GM12875 (cell line): ENCODE measurements around the gene PRDM13.

Experiments used
- H3K4me3 ChIP-seq: one replicate; pipeline ENCODE4 v1.5.1; 2011; ENCODE audit warnings: low read depth, low read length, control low read depth
- CTCF ChIP-seq: IDR thresholded peaks from 2 replicates; pipeline ENCODE4 v1.5.1; 2011; ENCODE audit warnings: low read depth, mild to moderate bottlenecking, control low read depth, inconsistent platforms, low read length, moderate library complexity, borderline replicate concordance; ENCODE audit not compliant: insufficient read depth

Gene PRDM13

GRCh38 chr6:99609905-99610489 lies 3.4 kb downstream of the PRDM13 start:
- no peak for TF ChIP-seq CTCF
- H3K4me3 ChIP-seq: no peak overlapping the region

GRCh38 chr6:99611148-99611547 lies 4.5 kb downstream of the PRDM13 start:
- TF ChIP-seq CTCF: no peak

GRCh38 chr6:99612551-99613408 lies 6.1 kb downstream of the PRDM13 start:
- no peak for TF ChIP-seq CTCF
- H3K4me3 ChIP-seq: peak overlapping the region; percentile 47

More at GRCh38 chr6:99611148-99611547, 4.5 kb downstream of the PRDM13 start:
- H3K4me3 ChIP-seq: no peak overlapping the region

GRCh38 chr6:99613409-99613704 lies 6.7 kb downstream of the PRDM13 start:
- peak; percentile 77 for TF ChIP-seq CTCF

GRCh38 chr6:99613705-99614429 lies 7.2 kb downstream of the PRDM13 start:
- H3K4me3 ChIP-seq: peak overlapping the region; percentile 47
- no peak for TF ChIP-seq CTCF

More at GRCh38 chr6:99613409-99613704, 6.7 kb downstream of the PRDM13 start:
- peak overlapping the region; percentile 47 for H3K4me3 ChIP-seq

- H3K4me3 ChIP-seq: no peak overlapping the region
- TF ChIP-seq CTCF: no peak
These were observed 8.0 kb downstream of the PRDM13 start for GRCh38 chr6:99614430-99615186.
